OCI-LY7 (cell line): ENCODE data around the gene TMEM63A.

Experiments
- EZH2phosphoT487 ChIP-seq: fragments of 200-600 bp; sonication (generic); IDR thresholded peaks from 2 replicates; pipeline ENCODE4 v1.6.1; 2018; ENCODE audit warnings: low read depth, borderline replicate concordance, mild to moderate bottlenecking, mixed run types, antibody characterized with exemption, low read length, moderate library complexity, mixed read lengths
- TF ChIP-seq, protein P1 (sequence below): fragments of 200-600 bp; sonication (generic); conservative IDR thresholded peaks from 2 replicates; pipeline ENCODE4 v1.5.1; 2014; ENCODE audit warnings: mild to moderate bottlenecking, antibody characterized with exemption, low read length, moderate library complexity, mixed read lengths

DNA sequence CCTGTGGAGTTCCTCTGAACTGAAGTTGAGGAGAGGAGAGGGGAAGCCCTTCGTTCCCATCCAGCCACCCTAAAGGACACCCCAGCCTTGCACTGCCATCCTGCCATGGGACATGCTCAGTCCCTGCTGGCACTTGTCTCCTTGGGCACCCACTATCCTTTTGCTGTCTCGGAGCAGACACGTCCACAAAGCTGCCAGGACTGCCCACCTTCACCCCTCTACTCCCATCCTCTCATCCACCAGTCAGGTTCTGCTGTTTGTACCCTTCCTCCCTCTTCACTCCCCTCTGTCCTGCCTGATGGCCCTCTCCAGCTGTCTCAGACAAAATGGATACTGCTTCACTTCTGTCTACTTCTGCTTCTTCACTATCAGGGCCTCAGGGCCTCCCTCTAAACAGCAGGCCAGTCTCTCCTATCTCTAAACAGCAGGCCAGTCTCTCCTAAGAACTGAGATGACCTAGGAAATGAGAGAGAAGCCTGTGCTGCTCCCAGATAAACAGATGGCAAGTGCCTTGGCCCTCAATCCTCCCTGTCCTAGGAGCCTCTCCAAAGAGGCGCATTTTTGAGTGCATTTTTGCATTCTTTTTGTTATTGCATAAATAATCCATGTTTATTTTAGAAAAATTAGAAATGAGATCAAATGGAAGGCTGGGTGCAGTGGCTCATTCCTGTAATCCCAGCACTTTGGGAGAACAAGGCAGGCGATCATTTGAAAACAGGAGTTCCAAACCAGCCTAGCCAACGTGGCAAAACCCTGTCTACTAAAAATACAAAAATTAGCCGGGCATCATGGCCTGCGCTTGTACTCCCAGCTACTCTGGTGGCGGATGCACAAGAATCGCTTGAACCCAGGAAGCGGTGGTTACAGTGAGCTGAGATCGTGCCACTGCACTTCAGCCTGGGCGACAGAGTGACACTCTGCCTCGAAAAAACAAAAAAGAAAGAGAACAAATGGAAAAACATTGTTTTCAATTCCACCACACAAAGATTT lies 46.3 kb upstream of the TMEM63A start:
- TF ChIP-seq, protein P1, sequence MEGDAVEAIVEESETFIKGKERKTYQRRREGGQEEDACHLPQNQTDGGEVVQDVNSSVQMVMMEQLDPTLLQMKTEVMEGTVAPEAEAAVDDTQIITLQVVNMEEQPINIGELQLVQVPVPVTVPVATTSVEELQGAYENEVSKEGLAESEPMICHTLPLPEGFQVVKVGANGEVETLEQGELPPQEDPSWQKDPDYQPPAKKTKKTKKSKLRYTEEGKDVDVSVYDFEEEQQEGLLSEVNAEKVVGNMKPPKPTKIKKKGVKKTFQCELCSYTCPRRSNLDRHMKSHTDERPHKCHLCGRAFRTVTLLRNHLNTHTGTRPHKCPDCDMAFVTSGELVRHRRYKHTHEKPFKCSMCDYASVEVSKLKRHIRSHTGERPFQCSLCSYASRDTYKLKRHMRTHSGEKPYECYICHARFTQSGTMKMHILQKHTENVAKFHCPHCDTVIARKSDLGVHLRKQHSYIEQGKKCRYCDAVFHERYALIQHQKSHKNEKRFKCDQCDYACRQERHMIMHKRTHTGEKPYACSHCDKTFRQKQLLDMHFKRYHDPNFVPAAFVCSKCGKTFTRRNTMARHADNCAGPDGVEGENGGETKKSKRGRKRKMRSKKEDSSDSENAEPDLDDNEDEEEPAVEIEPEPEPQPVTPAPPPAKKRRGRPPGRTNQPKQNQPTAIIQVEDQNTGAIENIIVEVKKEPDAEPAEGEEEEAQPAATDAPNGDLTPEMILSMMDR: no peak
- TF ChIP-seq EZH2phosphoT487: no peak
